ENCODE results near the gene STON2. TPM values are rescaled to one million over a fixed set of nuclear protein-coding genes. Genes with fewer than 3 reads are reported as not detected.

The STON2 gene
- total RNA-seq, 2 experiments from 2014 or later, result not detected

GRCh38 chr14:81351205-81351604 lies 48.9 kb downstream of the STON2 start:
- H3K9me3 Mint-ChIP-seq, result peaks cover 10% of the 10 kb centered on the region
- H3K4me1 Mint-ChIP-seq (ENCODE audit: low read depth), result no peaks in the 10 kb centered on the region
- intact Hi-C loops (cut with DNase I, micrococcal nuclease), result no loop called here
- no peak for TF ChIP-seq CTCF (IDR thresholded peaks at IDR 0.05)
- CTCF ChIA-PET, result no interaction called here
- no peak overlapping the region for H3K27ac Mint-ChIP-seq
- no peaks in the 10 kb centered on the region for H3K4me1 ChIP-seq (ENCODE audit: insufficient read depth, low read length)
- H3K27ac ChIP-seq (ENCODE audit: low read depth in 1 of 2, low read length in 2 of 2), result no peak overlapping the region
- H3K4me3 Mint-ChIP-seq, result no peak overlapping the region
- POLR2A ChIA-PET, result no interaction called here
- no peaks in the 10 kb centered on the region for H3K36me3 Mint-ChIP-seq (ENCODE audit: low read depth)
- DNase-seq, result no peak
- no peaks in the 10 kb centered on the region for H3K27me3 ChIP-seq (ENCODE audit: control insufficient read depth in 1 of 2, insufficient read depth in 2 of 2, low read length in 2 of 2)
- no peak for ATAC-seq (ENCODE audit: poor library complexity)
- peaks cover 10 to 18% of the 10 kb centered on the region in 2 experiments for H3K9me3 ChIP-seq (ENCODE audit: control insufficient read depth in 1 of 2, insufficient read depth in 1 of 2, low read length in 2 of 2)
- no peak overlapping the region for H3K4me3 ChIP-seq (ENCODE audit: low read length)
- H3K36me3 ChIP-seq (ENCODE audit: insufficient read depth, low read length), result no peaks in the 10 kb centered on the region
- no peaks in the 10 kb centered on the region for H3K27me3 Mint-ChIP-seq

DNA sequence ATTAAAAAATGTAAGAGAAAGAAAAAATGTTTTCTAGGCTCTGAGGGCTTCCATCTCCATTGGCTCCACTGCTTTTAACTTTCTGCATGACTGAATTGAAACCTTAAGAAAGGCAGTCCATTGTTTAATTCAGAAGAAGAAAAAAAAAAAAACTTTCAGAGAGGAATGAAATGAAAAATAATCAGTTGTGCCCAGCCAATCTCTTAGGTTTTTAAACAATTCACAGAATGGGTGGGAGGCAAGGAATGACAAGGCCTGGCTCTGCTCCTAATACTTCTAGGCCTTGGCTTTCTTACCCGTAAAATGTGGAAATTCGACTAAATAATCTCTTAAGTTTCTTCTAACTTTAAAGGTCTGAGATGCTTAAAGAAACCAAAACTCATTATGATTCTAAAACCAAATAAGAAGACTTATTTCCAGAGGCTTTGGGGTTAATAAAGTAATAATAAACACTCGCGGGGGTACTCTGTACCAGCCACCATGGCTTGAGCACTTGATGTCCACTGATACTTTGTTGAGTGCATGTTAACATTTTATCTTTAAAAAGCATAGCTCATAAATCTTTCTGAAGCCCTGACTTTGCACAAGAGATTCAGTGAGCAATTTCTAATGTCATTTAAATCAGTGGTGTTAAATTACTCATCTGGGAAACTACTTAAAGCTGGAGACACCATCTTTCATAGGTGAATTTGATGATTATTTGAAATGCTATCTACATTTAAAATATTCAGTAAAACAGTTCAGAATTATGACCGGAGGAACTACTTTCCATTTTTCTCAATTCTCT lies 49.6 kb downstream of the STON2 start:
- H3K9me3 Mint-ChIP-seq, result peaks cover 10% of the 10 kb centered on the region
- CTCF ChIA-PET, result no interaction called here
- POLR2A ChIA-PET, result no interaction called here
- no peak overlapping the region for H3K27ac Mint-ChIP-seq
- intact Hi-C loops (cut with DNase I, micrococcal nuclease), result no loop called here
- DNase-seq (no peak), ATAC-seq (ENCODE audit: poor library complexity) (no peak)
- TF ChIP-seq CTCF (IDR thresholded peaks at IDR 0.05), result no peak
- Histone ChIP-seq H3K36me3 (ENCODE audit: insufficient read depth, low read length) (no peaks in the 10 kb centered on the region), H3K9me3 (ENCODE audit: control insufficient read depth in 1 of 2, insufficient read depth in 1 of 2, low read length in 2 of 2) (peaks cover 10 to 18% of the 10 kb centered on the region in 2 experiments), H3K4me3 (ENCODE audit: low read length) (no peak overlapping the region), H3K4me1 (ENCODE audit: insufficient read depth, low read length) (no peaks in the 10 kb centered on the region), H3K27ac (ENCODE audit: low read depth in 1 of 2, low read length in 2 of 2) (no peak overlapping the region), H3K27me3 (ENCODE audit: control insufficient read depth in 1 of 2, insufficient read depth in 2 of 2, low read length in 2 of 2) (no peaks in the 10 kb centered on the region)
- H3K4me3 Mint-ChIP-seq, result no peak overlapping the region
- H3K4me1 Mint-ChIP-seq (ENCODE audit: low read depth), result no peaks in the 10 kb centered on the region
- H3K27me3 Mint-ChIP-seq, result no peaks in the 10 kb centered on the region
- H3K36me3 Mint-ChIP-seq (ENCODE audit: low read depth), result no peaks in the 10 kb centered on the region

GRCh38 chr14:81348061-81348460 lies 52.1 kb downstream of the STON2 start:
- Mint-ChIP-seq H3K36me3 (ENCODE audit: low read depth) (no peaks in the 10 kb centered on the region), H3K4me1 (ENCODE audit: low read depth) (no peaks in the 10 kb centered on the region), H3K27ac (no peak overlapping the region), H3K9me3 (no peaks in the 10 kb centered on the region), H3K27me3 (peaks cover 16% of the 10 kb centered on the region), H3K4me3 (no peak overlapping the region)
- ChIA-PET CTCF (no interaction called here), POLR2A (interaction anchor here (0.8 kb wide), 1 partner anchor 212 kb away, joined by 3 read pairs; no protein-coding TSS in a partner anchor)
- no peaks in the 10 kb centered on the region for H3K36me3 ChIP-seq (ENCODE audit: insufficient read depth, low read length)
- DNase-seq (no peak), ATAC-seq (ENCODE audit: poor library complexity) (no peak)
- H3K9me3 ChIP-seq (ENCODE audit: control insufficient read depth in 1 of 2, insufficient read depth in 1 of 2, low read length in 2 of 2), result no peaks in the 10 kb centered on the region
- H3K27me3 ChIP-seq (ENCODE audit: control insufficient read depth in 1 of 2, insufficient read depth in 2 of 2, low read length in 2 of 2), result no peaks in the 10 kb centered on the region
- no peak for TF ChIP-seq CTCF (IDR thresholded peaks at IDR 0.05)
- H3K4me3 ChIP-seq (ENCODE audit: low read length), result no peak overlapping the region
- H3K27ac ChIP-seq (ENCODE audit: low read depth in 1 of 2, low read length in 2 of 2), result no peak overlapping the region
- H3K4me1 ChIP-seq (ENCODE audit: insufficient read depth, low read length), result no peaks in the 10 kb centered on the region
- intact Hi-C loops (cut with DNase I, micrococcal nuclease), result no loop called here
